GM21423 (cell line): ENCODE results near the gene SLC24A1.

Experiments used
- ATAC-seq: cut with Tn5 transposase; IDR thresholded peaks from one replicate; pipeline ENCODE4 v1.9.1; 2021; ENCODE audit warnings: mild to moderate bottlenecking, moderate library complexity; ENCODE audit not compliant: unreplicated experiment

The SLC24A1 gene

GRCh38 chr15:65621638-65622037, at the start of gene SLC24A1:
Gene SLC24A1 (plus strand): TSS chr15:65621938. CDS start chr15:65624081, 2,143 bp downstream.
- no peak for ATAC-seq

GRCh38 chr15:65571971-65572370, 49.8 kb upstream of the SLC24A1 start:
- ATAC-seq = no peak

GRCh38 chr15:65576664-65577063, 45.1 kb upstream of the SLC24A1 start:
- ATAC-seq = no peak

GRCh38 chr15:65577129-65577996, 44.4 kb upstream of the SLC24A1 start:
- ATAC-seq = no peak

GRCh38 chr15:65578904-65579728, 42.6 kb upstream of the SLC24A1 start:
- no peak for ATAC-seq

- ATAC-seq = no peak
Measured at GRCh38 chr15:65579762-65580161, 42.0 kb upstream of the SLC24A1 start.

GRCh38 chr15:65580287-65580686, 41.5 kb upstream of the SLC24A1 start:
- ATAC-seq = no peak

- ATAC-seq = no peak
Measured at GRCh38 chr15:65583701-65584100, 38.0 kb upstream of the SLC24A1 start.

GRCh38 chr15:65584241-65584640, 37.5 kb upstream of the SLC24A1 start:
- ATAC-seq = no peak

- ATAC-seq = no peak
Measured at GRCh38 chr15:65587094-65587493, 34.6 kb upstream of the SLC24A1 start.

- ATAC-seq = no peak
Measured at GRCh38 chr15:65595960-65596359, 25.8 kb upstream of the SLC24A1 start.

GRCh38 chr15:65598468-65598867, 23.3 kb upstream of the SLC24A1 start:
- no peak for ATAC-seq

- ATAC-seq = no peak
Measured at GRCh38 chr15:65599677-65600076, 22.1 kb upstream of the SLC24A1 start.

- ATAC-seq = no peak
Measured at GRCh38 chr15:65603134-65603533, 18.6 kb upstream of the SLC24A1 start.

GRCh38 chr15:65603559-65603958, 18.2 kb upstream of the SLC24A1 start:
- ATAC-seq = no peak

GRCh38 chr15:65610871-65611718, 10.6 kb upstream of the SLC24A1 start, which contains the start of gene INTS14:
Gene INTS14 (minus strand): TSS chr15:65611131. CDS start chr15:65607380, 3,751 bp downstream.
- peak; percentile 96 for ATAC-seq

GRCh38 chr15:65611888-65612615, 9.7 kb upstream of the SLC24A1 start:
- no peak for ATAC-seq

- ATAC-seq = no peak
Measured at GRCh38 chr15:65612616-65612946, 9.2 kb upstream of the SLC24A1 start.

GRCh38 chr15:65612949-65613744, 8.6 kb upstream of the SLC24A1 start:
- no peak for ATAC-seq
